HEK293T (cell line): ENCODE measurements around the gene CSNK1G3.
"Not testable (repeated sequence)": the region's sequence is repeated elsewhere in the genome, so short reads cannot be mapped to it uniquely, and the experiment has no call there.

Experiments used
- CTCF ChIA-PET: fragments of 350-600 bp; formaldehyde crosslinking; extraction: SDS; loops from one replicate; lab custom pipeline; 2021; ENCODE audit warnings: antibody characterized with exemption, inconsistent platforms; lab: Yijun Ruan, JAX
- POLR2A ChIA-PET: fragments of 350-600 bp; formaldehyde crosslinking; extraction: SDS; loops from one replicate; lab custom pipeline; 2020; ENCODE audit warnings: antibody characterized with exemption, inconsistent platforms; lab: Yijun Ruan, JAX
- DNase-seq: peaks from one replicate; pipeline ENCODE4 v3.0.0; 2012; ENCODE audit warnings: mixed read lengths; ENCODE audit errors: extremely low spot score
- ARNT ChIP-seq: fragments of 450-650 bp; IDR thresholded peaks from 2 replicates; pipeline ENCODE4 v1.6.1; 2017; ENCODE audit warnings: mild to moderate bottlenecking
- BHLHE40 ChIP-seq: fragments of 450-650 bp; IDR thresholded peaks from 2 replicates; pipeline ENCODE4 v1.6.1; 2016; ENCODE audit warnings: mild to moderate bottlenecking, moderate library complexity, borderline replicate concordance
- CTBP1 ChIP-seq: fragments of 450-650 bp; IDR thresholded peaks from 2 replicates; pipeline ENCODE4 v1.6.1; 2016; ENCODE audit warnings: borderline replicate concordance
- ELF4 ChIP-seq: fragments of 450-650 bp; IDR thresholded peaks from 2 replicates; pipeline ENCODE4 v1.6.1; 2017; ENCODE audit warnings: antibody characterized with exemption
- FOXA1 ChIP-seq: fragments of 450-650 bp; IDR thresholded peaks from 2 replicates; pipeline ENCODE4 v1.6.1; 2016; ENCODE audit warnings: mild to moderate bottlenecking
- FOXK2 ChIP-seq: fragments of 450-650 bp; IDR thresholded peaks from 2 replicates; pipeline ENCODE4 v1.6.1; 2016; ENCODE audit warnings: mild to moderate bottlenecking
- FOXM1 ChIP-seq: fragments of 450-650 bp; IDR thresholded peaks from 2 replicates; pipeline ENCODE4 v1.6.1; 2017; ENCODE audit warnings: mild to moderate bottlenecking, borderline replicate concordance
- HDGF ChIP-seq: fragments of 450-650 bp; IDR thresholded peaks from 2 replicates; pipeline ENCODE4 v1.6.1; 2017; ENCODE audit warnings: antibody characterized with exemption, borderline replicate concordance
- L3MBTL2 ChIP-seq: fragments of 450-650 bp; conservative IDR thresholded peaks from 2 replicates; pipeline ENCODE4 v1.6.1; 2016; ENCODE audit warnings: mild to moderate bottlenecking
- LEF1 ChIP-seq: fragments of 450-650 bp; IDR thresholded peaks from 2 replicates; pipeline ENCODE4 v1.6.1; 2017; ENCODE audit warnings: mild to moderate bottlenecking, borderline replicate concordance
- NFRKB ChIP-seq: fragments of 450-650 bp; IDR thresholded peaks from 2 replicates; pipeline ENCODE4 v1.6.1; 2016; ENCODE audit warnings: mild to moderate bottlenecking, moderate library complexity
- SP1 ChIP-seq: fragments of 450-650 bp; IDR thresholded peaks from 2 replicates; pipeline ENCODE4 v1.6.1; 2017
- SUZ12 ChIP-seq: fragments of 450-650 bp; IDR thresholded peaks from 2 replicates; pipeline ENCODE4 v1.6.1; 2016; ENCODE audit warnings: mild to moderate bottlenecking
- TARDBP ChIP-seq: fragments of 450-650 bp; IDR thresholded peaks from 2 replicates; pipeline ENCODE4 v1.6.1; 2016
- ZNF384 ChIP-seq: fragments of 450-650 bp; IDR thresholded peaks from 2 replicates; pipeline ENCODE4 v1.6.1; 2016
- TF ChIP-seq, protein P1 (sequence below): fragments of 450-650 bp; IDR thresholded peaks from 2 replicates; pipeline ENCODE4 v1.6.1; 2016

The CSNK1G3 gene

DNA sequence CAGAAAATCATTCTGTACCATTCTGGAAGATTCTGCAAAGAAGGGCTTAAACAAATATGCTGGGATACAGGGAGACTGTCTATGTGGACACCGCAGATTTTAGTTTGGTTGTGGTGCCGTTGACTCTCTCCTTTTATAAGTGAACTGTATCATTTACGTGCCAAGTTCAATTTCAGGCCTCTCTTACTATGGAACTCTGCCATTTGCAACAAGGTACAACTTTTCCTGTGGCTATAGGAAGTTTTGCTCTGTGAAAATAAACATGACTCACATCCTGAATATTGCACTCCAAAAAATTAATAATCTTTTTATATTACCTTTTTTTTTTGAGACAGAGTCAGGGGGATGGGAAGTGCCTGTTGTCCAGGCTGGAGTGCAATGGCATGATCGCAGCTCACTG, 29.7 kb upstream of the CSNK1G3 start:
- no peak for DNase-seq
- CTCF ChIA-PET = no interaction called here
- TF ChIP-seq ZNF384 (no peak), BHLHE40 (no peak)
- POLR2A ChIA-PET = no interaction called here

GRCh38 chr5:123483446-123484077, 28.4 kb upstream of the CSNK1G3 start:
- no peak for DNase-seq
- POLR2A ChIA-PET = no interaction called here
- CTCF ChIA-PET = interaction anchor here (1.0 to 1.2 kb wide), 2 partner anchors 17 to 31 kb away, joined by 3 to 4 read pairs; no protein-coding TSS in a partner anchor
- TF ChIP-seq FOXK2 (no peak), FOXM1 (no peak), SUZ12 (no peak), NFRKB (no peak), CTBP1 (no peak), FOXA1 (no peak), ELF4 (no peak), HDGF (no peak), BHLHE40 (no peak), SP1 (no peak), ZNF384 (no peak), LEF1 (no peak), TARDBP (no peak), L3MBTL2 (no peak), ARNT (no peak)
- TF ChIP-seq, protein P1, sequence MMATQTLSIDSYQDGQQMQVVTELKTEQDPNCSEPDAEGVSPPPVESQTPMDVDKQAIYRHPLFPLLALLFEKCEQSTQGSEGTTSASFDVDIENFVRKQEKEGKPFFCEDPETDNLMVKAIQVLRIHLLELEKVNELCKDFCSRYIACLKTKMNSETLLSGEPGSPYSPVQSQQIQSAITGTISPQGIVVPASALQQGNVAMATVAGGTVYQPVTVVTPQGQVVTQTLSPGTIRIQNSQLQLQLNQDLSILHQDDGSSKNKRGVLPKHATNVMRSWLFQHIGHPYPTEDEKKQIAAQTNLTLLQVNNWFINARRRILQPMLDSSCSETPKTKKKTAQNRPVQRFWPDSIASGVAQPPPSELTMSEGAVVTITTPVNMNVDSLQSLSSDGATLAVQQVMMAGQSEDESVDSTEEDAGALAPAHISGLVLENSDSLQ = no peak

GRCh38 chr5:123485275-123485674, 26.7 kb upstream of the CSNK1G3 start:
- DNase-seq = no peak
- no peak for TF ChIP-seq NFRKB
- ChIA-PET CTCF (no interaction called here), POLR2A (interaction anchor here (1.2 kb wide), 1 partner anchor 62 kb away, joined by 4 read pairs; no protein-coding TSS in a partner anchor)

DNA sequence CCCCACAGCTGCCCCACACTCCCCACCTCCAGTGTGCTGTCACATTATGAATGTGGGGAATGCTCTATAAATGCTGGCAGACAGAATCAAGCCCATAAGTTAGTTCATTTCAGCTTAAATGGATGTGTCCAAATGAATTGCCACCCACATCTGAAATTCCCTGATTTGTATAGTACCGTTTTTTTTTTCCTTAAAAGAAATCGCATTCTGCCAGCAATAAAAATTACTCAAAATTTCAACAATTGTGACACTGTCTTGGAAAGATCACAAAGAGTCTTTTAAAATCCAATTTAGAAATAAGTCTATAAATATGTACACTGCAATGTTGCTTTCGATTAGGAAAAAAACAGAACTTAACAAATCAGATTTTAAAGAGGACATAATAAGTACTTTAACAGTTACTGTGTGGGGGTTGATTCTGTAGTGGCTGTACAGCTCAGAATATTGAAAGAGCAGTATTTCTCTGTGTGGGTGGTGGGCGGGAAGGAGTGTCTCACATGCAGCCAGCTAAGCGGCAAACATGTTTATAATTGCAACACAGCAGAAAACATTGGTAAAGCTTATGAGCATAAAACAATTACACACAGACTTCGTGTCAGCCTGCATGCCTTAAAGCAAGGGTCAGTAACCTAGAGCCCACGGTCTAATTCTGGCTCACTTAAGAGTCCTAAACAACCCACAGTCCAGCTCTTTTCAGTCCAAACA, 24.9 kb upstream of the CSNK1G3 start:
- no peak for DNase-seq
- POLR2A ChIA-PET = interaction anchor here (0.9 to 1.1 kb wide), 2 partner anchors 9 to 25 kb away, joined by 4 read pairs; partner anchors contain the start of gene CSNK1G3
- CTCF ChIA-PET = interaction anchor here (1.2 kb wide), 1 partner anchor 11 kb away, joined by 8 read pairs; no protein-coding TSS in a partner anchor
- TF ChIP-seq ARNT (no peak), TARDBP (no peak), HDGF (no peak), SP1 (no peak), LEF1 (no peak), L3MBTL2 (no peak), FOXK2 (no peak), FOXA1 (no peak), CTBP1 (no peak), BHLHE40 (no peak), ZNF384 (no peak)
- TF ChIP-seq, protein P1 = no peak

DNA sequence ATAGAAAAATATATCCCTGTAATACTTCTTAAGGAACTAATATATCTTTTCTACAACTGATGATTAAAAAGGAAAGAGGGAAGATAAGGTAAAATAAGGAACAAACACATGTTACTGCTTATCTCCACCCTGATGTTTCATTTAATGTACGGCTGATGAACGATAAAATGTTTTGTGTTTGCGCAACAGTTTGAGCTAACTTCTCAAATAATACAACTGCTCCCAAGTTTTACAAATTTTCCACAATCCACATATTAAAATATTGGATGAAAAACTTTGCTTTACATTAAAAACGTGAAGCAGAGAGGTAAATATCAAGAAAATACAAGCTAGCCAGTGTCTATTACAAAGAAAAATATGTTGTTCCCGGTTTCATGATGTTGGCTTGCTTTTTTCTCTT, 21.0 kb upstream of the CSNK1G3 start:
- no peak for DNase-seq
- TF ChIP-seq FOXK2 (no peak), ARNT (no peak), SUZ12 (no peak), FOXM1 (no peak), NFRKB (no peak)
- ChIA-PET POLR2A (no interaction called here), CTCF (no interaction called here)

GRCh38 chr5:123495211-123495610, 16.8 kb upstream of the CSNK1G3 start:
- POLR2A ChIA-PET, DNase-seq: not testable (repeated sequence)
- CTCF ChIA-PET = interaction anchor here (0.7 kb wide), 1 partner anchor 24 kb away, joined by 4 read pairs; no protein-coding TSS in a partner anchor

DNA sequence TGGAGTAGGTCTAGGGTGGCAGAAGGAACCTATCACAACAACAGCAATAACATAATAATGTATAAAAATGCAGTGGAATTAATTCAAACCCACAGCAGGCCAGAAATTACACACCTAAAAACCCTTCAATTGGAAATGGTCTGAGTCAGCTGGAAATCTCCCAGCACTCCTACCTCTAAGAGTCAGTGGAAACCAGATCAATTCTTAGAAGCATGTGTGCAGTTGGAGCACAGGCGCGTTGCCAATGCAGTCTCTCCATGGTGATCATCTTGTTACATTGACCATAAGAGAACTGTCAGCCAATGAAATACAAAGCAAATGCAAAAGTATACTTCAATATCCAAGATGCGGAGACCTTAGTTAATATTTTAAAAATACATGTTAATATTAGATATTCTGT, 15.1 kb upstream of the CSNK1G3 start:
- no peak for TF ChIP-seq FOXK2
- no peak for TF ChIP-seq NFRKB
- TF ChIP-seq, protein P1 = no peak
- TF ChIP-seq FOXA1 = no peak
- no peak for TF ChIP-seq ARNT
- TF ChIP-seq SUZ12 = no peak
- TF ChIP-seq LEF1 = no peak
- no peak for TF ChIP-seq SP1
- no peak for TF ChIP-seq ELF4
- TF ChIP-seq L3MBTL2 = no peak
- TF ChIP-seq BHLHE40 = no peak
- TF ChIP-seq HDGF = no peak
- no peak for TF ChIP-seq FOXM1
- TF ChIP-seq TARDBP = no peak
- no peak for TF ChIP-seq CTBP1
- no peak for TF ChIP-seq ZNF384
- ChIA-PET POLR2A (interaction anchor here (1.4 kb wide), 1 partner anchor 10 kb away, joined by 4 read pairs; no protein-coding TSS in a partner anchor), CTCF (interaction anchor here (0.6 kb wide), 1 partner anchor 303 kb away, joined by 3 read pairs; no protein-coding TSS in a partner anchor)
- DNase-seq = no peak
